ENCODE data around the gene ME2.

ME2 gene

DNA sequence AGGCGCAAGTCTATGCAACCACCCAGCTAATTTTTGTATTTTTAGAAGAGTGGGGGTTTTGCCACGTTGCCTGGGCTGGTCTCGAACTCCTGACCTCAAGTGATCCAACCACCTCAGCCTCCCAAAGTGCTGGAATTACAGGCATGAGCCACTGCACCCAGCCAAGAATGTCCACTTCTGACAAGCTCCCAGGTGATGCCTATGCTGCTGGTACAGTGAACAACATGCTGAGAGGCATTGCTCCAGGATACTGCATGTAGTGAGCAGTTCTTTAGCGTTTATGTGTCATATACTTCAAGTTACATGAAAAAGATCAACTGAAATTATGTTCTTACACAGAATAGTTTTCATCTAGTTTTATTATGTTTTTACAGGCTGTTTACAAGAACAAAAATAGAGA, 71.7 kb downstream of the ME2 start:
- no peak for DNase-seq (ENCODE audit: low read depth)
- H3K4me3 ChIP-seq (ENCODE audit: low read depth, low read length): no peak overlapping the region
- TF ChIP-seq, protein P1, sequence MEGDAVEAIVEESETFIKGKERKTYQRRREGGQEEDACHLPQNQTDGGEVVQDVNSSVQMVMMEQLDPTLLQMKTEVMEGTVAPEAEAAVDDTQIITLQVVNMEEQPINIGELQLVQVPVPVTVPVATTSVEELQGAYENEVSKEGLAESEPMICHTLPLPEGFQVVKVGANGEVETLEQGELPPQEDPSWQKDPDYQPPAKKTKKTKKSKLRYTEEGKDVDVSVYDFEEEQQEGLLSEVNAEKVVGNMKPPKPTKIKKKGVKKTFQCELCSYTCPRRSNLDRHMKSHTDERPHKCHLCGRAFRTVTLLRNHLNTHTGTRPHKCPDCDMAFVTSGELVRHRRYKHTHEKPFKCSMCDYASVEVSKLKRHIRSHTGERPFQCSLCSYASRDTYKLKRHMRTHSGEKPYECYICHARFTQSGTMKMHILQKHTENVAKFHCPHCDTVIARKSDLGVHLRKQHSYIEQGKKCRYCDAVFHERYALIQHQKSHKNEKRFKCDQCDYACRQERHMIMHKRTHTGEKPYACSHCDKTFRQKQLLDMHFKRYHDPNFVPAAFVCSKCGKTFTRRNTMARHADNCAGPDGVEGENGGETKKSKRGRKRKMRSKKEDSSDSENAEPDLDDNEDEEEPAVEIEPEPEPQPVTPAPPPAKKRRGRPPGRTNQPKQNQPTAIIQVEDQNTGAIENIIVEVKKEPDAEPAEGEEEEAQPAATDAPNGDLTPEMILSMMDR (IDR thresholded peaks at IDR 0.05; ENCODE audit: insufficient read depth, low read depth, low read length, missing control alignments): no peak

DNA sequence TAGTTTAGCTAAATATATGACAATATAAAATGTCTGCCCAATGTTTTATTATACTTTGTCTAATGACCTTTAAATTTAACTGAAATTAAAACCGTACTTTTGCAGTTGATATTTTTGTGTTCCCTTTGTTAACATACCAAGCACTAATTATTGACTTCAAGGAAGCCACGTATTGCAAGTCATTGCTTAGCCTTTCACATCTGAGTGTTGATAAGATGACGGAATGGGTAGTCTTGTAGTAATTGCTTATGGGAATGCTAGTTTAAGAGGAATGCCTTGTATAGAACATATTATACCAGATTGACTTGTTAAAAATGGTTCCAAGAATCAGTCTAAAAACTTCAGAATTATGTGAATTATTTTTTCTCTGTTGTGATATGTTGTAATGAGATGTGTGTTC, 74.9 kb downstream of the ME2 start:
- TF ChIP-seq, protein P1 (IDR thresholded peaks at IDR 0.05; ENCODE audit: insufficient read depth, low read depth, low read length, missing control alignments): no peak
- no peak for DNase-seq (ENCODE audit: low read depth)
- no peak overlapping the region for H3K4me3 ChIP-seq (ENCODE audit: low read depth, low read length)

DNA sequence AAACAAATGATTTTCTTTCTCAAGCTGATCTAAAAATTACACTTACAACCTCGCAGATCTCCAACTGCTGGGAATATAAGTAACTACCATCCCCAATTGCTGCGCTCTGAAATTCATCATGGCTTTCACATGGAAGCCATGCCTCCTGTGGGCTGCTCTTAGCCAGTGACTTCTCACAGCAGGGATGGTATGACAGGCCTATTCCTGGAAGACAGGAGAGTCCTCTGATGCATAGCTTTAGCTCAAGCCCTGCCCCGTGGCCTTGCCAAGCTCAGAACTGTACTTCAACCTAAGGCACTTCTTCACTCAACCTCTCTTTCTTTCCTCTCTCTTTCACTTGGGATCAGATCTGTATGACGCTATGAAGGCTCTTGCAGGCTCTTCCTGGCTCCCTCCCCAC, 76.3 kb downstream of the ME2 start:
- H3K4me3 ChIP-seq (ENCODE audit: low read depth, low read length): no peak overlapping the region
- no peak for DNase-seq (ENCODE audit: low read depth)
- TF ChIP-seq, protein P1 (IDR thresholded peaks at IDR 0.05; ENCODE audit: insufficient read depth, low read depth, low read length, missing control alignments): no peak

DNA sequence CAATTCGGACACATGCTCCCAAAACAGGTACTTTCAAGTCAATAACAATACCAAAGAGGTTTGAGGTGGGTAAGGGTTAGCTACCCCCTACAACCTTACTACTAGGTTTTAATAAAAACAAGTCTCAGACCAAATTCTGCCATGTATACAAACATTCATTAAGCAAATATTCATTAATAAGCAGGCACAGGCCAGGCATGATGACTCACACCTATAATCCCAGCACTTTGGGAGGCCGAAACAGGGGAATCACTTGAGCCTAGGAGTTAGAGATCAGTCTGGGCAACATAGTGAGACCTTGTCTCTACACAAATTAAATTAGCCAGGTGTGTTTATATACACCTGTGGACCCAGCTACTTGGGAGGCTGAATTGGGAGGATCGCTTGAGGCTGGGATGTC, 77.2 kb downstream of the ME2 start:
- DNase-seq (ENCODE audit: low read depth): no peak
- no peak overlapping the region for H3K4me3 ChIP-seq (ENCODE audit: low read depth, low read length)
- TF ChIP-seq, protein P1 (IDR thresholded peaks at IDR 0.05; ENCODE audit: insufficient read depth, low read depth, low read length, missing control alignments): no peak

DNA sequence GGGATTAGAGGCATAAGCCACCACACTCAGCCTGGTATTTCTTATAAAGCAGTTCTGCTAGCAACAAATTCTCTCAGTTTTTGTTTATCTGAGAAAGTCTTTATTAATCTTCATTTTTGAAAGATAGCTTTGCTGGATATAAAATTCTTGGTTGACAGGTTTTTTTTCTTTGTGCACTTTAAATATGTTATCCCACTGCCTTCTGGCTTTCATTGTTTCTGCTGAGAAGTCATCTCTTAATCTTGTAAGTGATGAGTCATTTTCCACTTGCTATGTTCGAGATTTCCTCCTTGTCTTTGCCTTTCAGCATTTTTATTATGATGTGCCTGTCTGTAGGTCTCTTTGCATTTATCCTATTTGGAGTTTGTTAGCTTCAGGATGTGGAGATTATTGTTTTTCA, 83.1 kb downstream of the ME2 start:
- H3K4me3 ChIP-seq (ENCODE audit: low read depth, low read length): no peak overlapping the region
- no peak for DNase-seq (ENCODE audit: low read depth)
- TF ChIP-seq, protein P1 (IDR thresholded peaks at IDR 0.05; ENCODE audit: insufficient read depth, low read depth, low read length, missing control alignments): no peak

DNA sequence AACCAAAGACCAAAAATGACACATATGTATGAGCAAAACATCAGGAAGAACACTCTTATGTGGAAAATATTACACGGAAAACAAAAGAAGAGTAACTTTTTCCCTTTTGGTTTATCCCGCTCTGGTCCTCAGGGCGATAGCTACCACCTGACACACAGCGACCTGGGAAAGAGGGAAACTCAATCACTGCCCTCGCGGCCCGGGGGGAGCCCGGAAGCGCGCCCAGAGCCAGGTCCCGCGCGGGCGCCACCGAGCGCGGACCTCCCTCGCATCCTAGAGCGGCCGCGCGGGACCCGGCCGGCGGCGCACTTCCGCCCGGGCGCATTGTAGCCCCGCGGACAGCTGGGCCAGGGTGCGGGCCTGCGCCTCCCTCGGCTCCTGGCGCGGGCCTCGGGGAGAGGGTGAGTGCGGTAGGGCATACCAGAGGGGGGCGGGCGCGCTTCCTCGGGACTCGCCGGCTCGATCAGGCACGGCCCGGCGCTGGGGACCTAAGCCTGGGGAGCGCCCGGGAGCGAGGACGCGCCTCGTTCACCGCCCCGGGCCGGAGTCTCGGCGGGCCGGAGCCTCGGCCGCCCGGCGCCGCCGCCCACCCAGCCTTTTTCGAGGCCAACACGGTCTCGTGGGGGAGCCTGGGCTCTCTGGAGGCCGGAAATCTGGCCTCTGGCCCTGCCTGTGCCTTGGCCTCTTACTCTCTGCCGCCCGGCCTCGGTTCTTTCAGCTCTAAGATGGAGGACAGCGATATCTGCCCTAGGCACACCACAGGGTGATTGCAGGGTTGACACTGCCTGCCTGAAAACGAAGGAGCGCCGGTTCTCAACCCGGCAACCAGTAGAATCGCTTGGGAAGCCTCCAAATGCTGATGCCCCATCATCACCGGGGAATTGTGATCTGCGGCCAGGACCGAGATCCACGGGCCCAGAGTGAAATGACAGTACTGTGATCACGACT, 89.1 kb downstream of the ME2 start, which contains the start of gene ELAC1:
Gene ELAC1 (plus strand): TSS at position 327 of the 948 bp plus-strand sequence. CDS start 6,365 bp downstream, outside the sequence.
- TF ChIP-seq, protein P1 (IDR thresholded peaks at IDR 0.05; ENCODE audit: insufficient read depth, low read depth, low read length, missing control alignments): no peak
- peak within 1 kb of the TSS; percentile 74 for H3K4me3 ChIP-seq (ENCODE audit: low read depth, low read length)
- DNase-seq (ENCODE audit: low read depth): peak; percentile 90
